ENCODE data around the gene SLC16A11.

- TF ChIP-seq FOS (IDR thresholded peaks at IDR 0.05; ENCODE audit: low read depth, low read length) (no peak), CTCF (conservative IDR thresholded peaks at IDR 0.05; ENCODE audit: low read depth, low read length) (no peak), RCOR1 (IDR thresholded peaks at IDR 0.05; ENCODE audit: insufficient replicate concordance, low read length) (no peak), CHD1 (IDR thresholded peaks at IDR 0.05; ENCODE audit: low read depth, low read length) (no peak), RFX5 (IDR thresholded peaks at IDR 0.05; ENCODE audit: low read depth, low read length) (no peak), MXI1 (IDR thresholded peaks at IDR 0.05; ENCODE audit: borderline replicate concordance, low read depth, low read length) (no peak), POLR2A (IDR thresholded peaks at IDR 0.05; ENCODE audit: low read depth, low read length) (no peak), RAD21 (IDR thresholded peaks at IDR 0.05; ENCODE audit: low read length) (no peak), MAZ (IDR thresholded peaks at IDR 0.05; ENCODE audit: borderline replicate concordance, low read depth, low read length) (no peak), BHLHE40 (IDR thresholded peaks at IDR 0.05; ENCODE audit: low read depth, low read length) (no peak), NFE2L2 (IDR thresholded peaks at IDR 0.05; ENCODE audit: low read depth, low read length) (no peak)
- TF ChIP-seq, protein P1, sequence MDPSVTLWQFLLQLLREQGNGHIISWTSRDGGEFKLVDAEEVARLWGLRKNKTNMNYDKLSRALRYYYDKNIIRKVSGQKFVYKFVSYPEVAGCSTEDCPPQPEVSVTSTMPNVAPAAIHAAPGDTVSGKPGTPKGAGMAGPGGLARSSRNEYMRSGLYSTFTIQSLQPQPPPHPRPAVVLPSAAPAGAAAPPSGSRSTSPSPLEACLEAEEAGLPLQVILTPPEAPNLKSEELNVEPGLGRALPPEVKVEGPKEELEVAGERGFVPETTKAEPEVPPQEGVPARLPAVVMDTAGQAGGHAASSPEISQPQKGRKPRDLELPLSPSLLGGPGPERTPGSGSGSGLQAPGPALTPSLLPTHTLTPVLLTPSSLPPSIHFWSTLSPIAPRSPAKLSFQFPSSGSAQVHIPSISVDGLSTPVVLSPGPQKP (IDR thresholded peaks at IDR 0.05; ENCODE audit: borderline replicate concordance, low read depth, low read length): no peak
These were observed 40.2 kb upstream of the SLC16A11 start for GRCh38 chr17:7084088-7084487.

All from IMR-90 (cell line).